ENCODE data around the gene C4BPB. TPM values are rescaled to one million over a fixed set of nuclear protein-coding genes. Genes with fewer than 3 reads are reported as not detected.
A peak's percentile ranks its signal among the peaks of the same experiment; 100 is the strongest.

The C4BPB gene
- total and polyA plus RNA-seq, 2 of the 13 experiments (the other 11 are each of a cell fraction or from before 2014, with no cell fraction given), result 155 to 266 TPM

DNA sequence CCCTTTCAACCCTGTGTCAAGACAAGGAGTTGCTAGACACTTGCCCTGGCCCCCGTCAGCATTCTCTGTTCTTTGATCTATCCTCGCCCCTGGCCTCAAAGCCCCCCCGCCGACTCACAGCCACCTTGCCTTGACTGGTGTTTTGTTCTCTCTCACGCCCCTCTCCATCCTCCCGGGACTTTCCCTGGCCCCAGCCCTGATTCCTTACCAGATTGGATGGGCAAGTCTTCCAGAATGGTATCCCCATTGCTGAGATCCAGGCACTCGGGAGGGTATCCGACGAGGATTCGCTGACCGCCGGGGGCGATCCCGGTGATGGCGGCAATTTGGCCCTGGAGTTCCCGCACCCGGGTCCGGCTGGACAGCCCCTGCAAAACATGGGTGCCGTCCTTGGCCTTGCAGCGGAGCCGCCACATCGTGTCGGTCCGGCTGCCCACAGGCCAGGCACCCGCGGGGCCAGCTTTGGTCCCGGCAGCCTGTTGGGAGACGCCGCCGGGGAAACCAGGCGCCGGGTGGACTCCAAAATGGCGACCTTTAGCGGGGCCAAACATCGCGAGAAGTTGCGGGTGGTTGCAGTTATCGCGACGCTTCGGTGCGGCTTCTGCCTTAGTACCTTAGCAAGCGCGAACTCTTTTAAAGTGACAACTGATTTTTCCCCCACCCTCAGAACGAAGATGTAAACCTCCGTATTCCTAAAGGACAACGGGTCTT, 38.0 kb upstream of the C4BPB start (continued):
- TF ChIP-seq, protein P1, sequence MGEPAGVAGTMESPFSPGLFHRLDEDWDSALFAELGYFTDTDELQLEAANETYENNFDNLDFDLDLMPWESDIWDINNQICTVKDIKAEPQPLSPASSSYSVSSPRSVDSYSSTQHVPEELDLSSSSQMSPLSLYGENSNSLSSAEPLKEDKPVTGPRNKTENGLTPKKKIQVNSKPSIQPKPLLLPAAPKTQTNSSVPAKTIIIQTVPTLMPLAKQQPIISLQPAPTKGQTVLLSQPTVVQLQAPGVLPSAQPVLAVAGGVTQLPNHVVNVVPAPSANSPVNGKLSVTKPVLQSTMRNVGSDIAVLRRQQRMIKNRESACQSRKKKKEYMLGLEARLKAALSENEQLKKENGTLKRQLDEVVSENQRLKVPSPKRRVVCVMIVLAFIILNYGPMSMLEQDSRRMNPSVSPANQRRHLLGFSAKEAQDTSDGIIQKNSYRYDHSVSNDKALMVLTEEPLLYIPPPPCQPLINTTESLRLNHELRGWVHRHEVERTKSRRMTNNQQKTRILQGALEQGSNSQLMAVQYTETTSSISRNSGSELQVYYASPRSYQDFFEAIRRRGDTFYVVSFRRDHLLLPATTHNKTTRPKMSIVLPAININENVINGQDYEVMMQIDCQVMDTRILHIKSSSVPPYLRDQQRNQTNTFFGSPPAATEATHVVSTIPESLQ (CRISPR knock-in tag; conservative IDR thresholded peaks at IDR 0.05), result no peak
- TF ChIP-seq MIER2 (CRISPR knock-in tag; IDR thresholded peaks at IDR 0.05), result no peak
- no peak for TF ChIP-seq ZBTB2 (CRISPR knock-in tag; IDR thresholded peaks at IDR 0.05; ENCODE audit: low read depth)
- TF ChIP-seq POLR2AphosphoS5 (IDR thresholded peaks at IDR 0.05; ENCODE audit: low read depth, low read length), result peak; percentile 61
- TF ChIP-seq, protein P2, sequence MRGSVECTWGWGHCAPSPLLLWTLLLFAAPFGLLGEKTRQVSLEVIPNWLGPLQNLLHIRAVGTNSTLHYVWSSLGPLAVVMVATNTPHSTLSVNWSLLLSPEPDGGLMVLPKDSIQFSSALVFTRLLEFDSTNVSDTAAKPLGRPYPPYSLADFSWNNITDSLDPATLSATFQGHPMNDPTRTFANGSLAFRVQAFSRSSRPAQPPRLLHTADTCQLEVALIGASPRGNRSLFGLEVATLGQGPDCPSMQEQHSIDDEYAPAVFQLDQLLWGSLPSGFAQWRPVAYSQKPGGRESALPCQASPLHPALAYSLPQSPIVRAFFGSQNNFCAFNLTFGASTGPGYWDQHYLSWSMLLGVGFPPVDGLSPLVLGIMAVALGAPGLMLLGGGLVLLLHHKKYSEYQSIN (CRISPR knock-in tag; IDR thresholded peaks at IDR 0.05; ENCODE audit: borderline replicate concordance), result no peak
- no peak for TF ChIP-seq ZSCAN22 (CRISPR knock-in tag; IDR thresholded peaks at IDR 0.05)
- TF ChIP-seq ZMAT5 (CRISPR knock-in tag; IDR thresholded peaks at IDR 0.05; ENCODE audit: borderline replicate concordance, low read depth), result no peak
- TF ChIP-seq HNRNPLL (IDR thresholded peaks at IDR 0.05; ENCODE audit: low read depth, low read length, poor library complexity, severe bottlenecking), result peak; percentile 44
- TF ChIP-seq, protein P3, sequence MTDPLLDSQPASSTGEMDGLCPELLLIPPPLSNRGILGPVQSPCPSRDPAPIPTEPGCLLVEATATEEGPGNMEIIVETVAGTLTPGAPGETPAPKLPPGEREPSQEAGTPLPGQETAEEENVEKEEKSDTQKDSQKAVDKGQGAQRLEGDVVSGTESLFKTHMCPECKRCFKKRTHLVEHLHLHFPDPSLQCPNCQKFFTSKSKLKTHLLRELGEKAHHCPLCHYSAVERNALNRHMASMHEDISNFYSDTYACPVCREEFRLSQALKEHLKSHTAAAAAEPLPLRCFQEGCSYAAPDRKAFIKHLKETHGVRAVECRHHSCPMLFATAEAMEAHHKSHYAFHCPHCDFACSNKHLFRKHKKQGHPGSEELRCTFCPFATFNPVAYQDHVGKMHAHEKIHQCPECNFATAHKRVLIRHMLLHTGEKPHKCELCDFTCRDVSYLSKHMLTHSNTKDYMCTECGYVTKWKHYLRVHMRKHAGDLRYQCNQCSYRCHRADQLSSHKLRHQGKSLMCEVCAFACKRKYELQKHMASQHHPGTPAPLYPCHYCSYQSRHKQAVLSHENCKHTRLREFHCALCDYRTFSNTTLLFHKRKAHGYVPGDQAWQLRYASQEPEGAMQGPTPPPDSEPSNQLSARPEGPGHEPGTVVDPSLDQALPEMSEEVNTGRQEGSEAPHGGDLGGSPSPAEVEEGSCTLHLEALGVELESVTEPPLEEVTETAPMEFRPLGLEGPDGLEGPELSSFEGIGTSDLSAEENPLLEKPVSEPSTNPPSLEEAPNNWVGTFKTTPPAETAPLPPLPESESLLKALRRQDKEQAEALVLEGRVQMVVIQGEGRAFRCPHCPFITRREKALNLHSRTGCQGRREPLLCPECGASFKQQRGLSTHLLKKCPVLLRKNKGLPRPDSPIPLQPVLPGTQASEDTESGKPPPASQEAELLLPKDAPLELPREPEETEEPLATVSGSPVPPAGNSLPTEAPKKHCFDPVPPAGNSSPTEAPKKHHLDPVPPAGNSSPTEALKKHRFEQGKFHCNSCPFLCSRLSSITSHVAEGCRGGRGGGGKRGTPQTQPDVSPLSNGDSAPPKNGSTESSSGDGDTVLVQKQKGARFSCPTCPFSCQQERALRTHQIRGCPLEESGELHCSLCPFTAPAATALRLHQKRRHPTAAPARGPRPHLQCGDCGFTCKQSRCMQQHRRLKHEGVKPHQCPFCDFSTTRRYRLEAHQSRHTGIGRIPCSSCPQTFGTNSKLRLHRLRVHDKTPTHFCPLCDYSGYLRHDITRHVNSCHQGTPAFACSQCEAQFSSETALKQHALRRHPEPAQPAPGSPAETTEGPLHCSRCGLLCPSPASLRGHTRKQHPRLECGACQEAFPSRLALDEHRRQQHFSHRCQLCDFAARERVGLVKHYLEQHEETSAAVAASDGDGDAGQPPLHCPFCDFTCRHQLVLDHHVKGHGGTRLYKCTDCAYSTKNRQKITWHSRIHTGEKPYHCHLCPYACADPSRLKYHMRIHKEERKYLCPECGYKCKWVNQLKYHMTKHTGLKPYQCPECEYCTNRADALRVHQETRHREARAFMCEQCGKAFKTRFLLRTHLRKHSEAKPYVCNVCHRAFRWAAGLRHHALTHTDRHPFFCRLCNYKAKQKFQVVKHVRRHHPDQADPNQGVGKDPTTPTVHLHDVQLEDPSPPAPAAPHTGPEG (CRISPR knock-in tag; IDR thresholded peaks at IDR 0.05), result no peak
- TF ChIP-seq ZNF879 (CRISPR knock-in tag; IDR thresholded peaks at IDR 0.05), result no peak
- no peak for TF ChIP-seq CEBPB (IDR thresholded peaks at IDR 0.05; ENCODE audit: borderline replicate concordance, low read depth, low read length)
- peak; percentile 86 for TF ChIP-seq KAT8 (CRISPR knock-in tag; IDR thresholded peaks at IDR 0.05)
- no peak for TF ChIP-seq BCL6 (CRISPR knock-in tag; IDR thresholded peaks at IDR 0.05)
- TF ChIP-seq ZNF557 (CRISPR knock-in tag; IDR thresholded peaks at IDR 0.05), result no peak
- TF ChIP-seq KDM3A (CRISPR knock-in tag; IDR thresholded peaks at IDR 0.05; ENCODE audit: low read depth), result no peak
- TF ChIP-seq ZNF367 (CRISPR knock-in tag; IDR thresholded peaks at IDR 0.05; ENCODE audit: borderline replicate concordance), result no peak
